ENCODE measurements around the gene CDK14. TPM values are rescaled to one million over a fixed set of nuclear protein-coding genes. Genes with fewer than 3 reads are reported as not detected.

Gene CDK14
- total and polyA plus RNA-seq, 2 of the 8 experiments (the other 6 are each of a cell fraction or from before 2014, with no cell fraction given): 5.5 to 47.3 TPM

GRCh38 chr7:91103363-91103762 lies 507.2 kb downstream of the CDK14 start (continued):
- no peak for TF ChIP-seq CHD7 (IDR thresholded peaks at IDR 0.05; ENCODE audit: insufficient replicate concordance, low read length)
- no peak for TF ChIP-seq NANOG (IDR thresholded peaks at IDR 0.05; ENCODE audit: insufficient read depth, low read depth, low read length, poor library complexity, severe bottlenecking)
- TF ChIP-seq ATF2 (IDR thresholded peaks at IDR 0.05; ENCODE audit: low read length): no peak
- no peak for TF ChIP-seq POLR2AphosphoS5 (IDR thresholded peaks at IDR 0.05; ENCODE audit: low read depth, low read length)
- no peak for TF ChIP-seq SIX5 (IDR thresholded peaks at IDR 0.05; ENCODE audit: low read depth, low read length)
- no peak for TF ChIP-seq SUZ12 (IDR thresholded peaks at IDR 0.05; ENCODE audit: low read length)
- TF ChIP-seq TBP (IDR thresholded peaks at IDR 0.05; ENCODE audit: low read depth, low read length): no peak
- no peak for TF ChIP-seq ASH2L (IDR thresholded peaks at IDR 0.05; ENCODE audit: low read length)
